Testis (tissue), 2 donors: Measurements from ENCODE around the gene ADTRP.

Experiments used
- POLR2A ChIP-seq: fragments of 450-650 bp; IDR thresholded peaks from one replicate; pipeline ENCODE4 v1.6.1; 2017; ENCODE audit warnings: antibody characterized with exemption, mild to moderate bottlenecking, moderate library complexity
- TF ChIP-seq, protein P1 (sequence below), 3 experiments: fragments of 450-650 bp in 2 of 3; fragments of 200-600 bp in 1 of 3; sonication (generic) in 1 of 3; IDR thresholded peaks; one replicate each; pipeline ENCODE4 v1.5.1; 2016 to 2019; ENCODE audit warnings: antibody characterized with exemption in 3 of 3, mild to moderate bottlenecking in 2 of 3, moderate library complexity in 1 of 3

GRCh38 chr6:11812951-11813350, 34.3 kb upstream of the ADTRP start:
- TF ChIP-seq, protein P1, sequence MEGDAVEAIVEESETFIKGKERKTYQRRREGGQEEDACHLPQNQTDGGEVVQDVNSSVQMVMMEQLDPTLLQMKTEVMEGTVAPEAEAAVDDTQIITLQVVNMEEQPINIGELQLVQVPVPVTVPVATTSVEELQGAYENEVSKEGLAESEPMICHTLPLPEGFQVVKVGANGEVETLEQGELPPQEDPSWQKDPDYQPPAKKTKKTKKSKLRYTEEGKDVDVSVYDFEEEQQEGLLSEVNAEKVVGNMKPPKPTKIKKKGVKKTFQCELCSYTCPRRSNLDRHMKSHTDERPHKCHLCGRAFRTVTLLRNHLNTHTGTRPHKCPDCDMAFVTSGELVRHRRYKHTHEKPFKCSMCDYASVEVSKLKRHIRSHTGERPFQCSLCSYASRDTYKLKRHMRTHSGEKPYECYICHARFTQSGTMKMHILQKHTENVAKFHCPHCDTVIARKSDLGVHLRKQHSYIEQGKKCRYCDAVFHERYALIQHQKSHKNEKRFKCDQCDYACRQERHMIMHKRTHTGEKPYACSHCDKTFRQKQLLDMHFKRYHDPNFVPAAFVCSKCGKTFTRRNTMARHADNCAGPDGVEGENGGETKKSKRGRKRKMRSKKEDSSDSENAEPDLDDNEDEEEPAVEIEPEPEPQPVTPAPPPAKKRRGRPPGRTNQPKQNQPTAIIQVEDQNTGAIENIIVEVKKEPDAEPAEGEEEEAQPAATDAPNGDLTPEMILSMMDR (IDR thresholded peaks at IDR 0.05) = no peak
- no peak for TF ChIP-seq POLR2A
